Small intestine (tissue), 7 donors: ENCODE measurements around the gene MGST2. TPM values are rescaled to one million over a fixed set of nuclear protein-coding genes. Genes with fewer than 3 reads are reported as not detected.
"Not testable (repeated sequence)": the region's sequence is repeated elsewhere in the genome, so short reads cannot be mapped to it uniquely, and the experiment has no call there.

Experiments
- DNase-seq, 2 donors: peaks; one replicate each; pipeline versions ENCODE4 v3.0.0 to v3.0.0-alpha.2; 2013
- FAIRE-seq: peaks from 2 replicates; lab custom pipeline; 2012; peaks lifted over from hg19 to GRCh38; lab: Jason Lieb, UNC
- H3K27ac ChIP-seq, 3 donors: one replicate each; pipeline ENCODE4 v1.5.1; 2013; ENCODE audit warnings: low read length in 2 of 3, mild to moderate bottlenecking in 2 of 3, control low read depth in 1 of 3, inconsistent platforms in 1 of 3, low read depth in 1 of 3, moderate library complexity in 1 of 3
- H3K27me3 ChIP-seq, 3 donors: one replicate each; pipeline ENCODE4 v1.6.1; 2013; ENCODE audit warnings: low read length in 3 of 3, inconsistent platforms in 1 of 3; ENCODE audit not compliant: control insufficient read depth in 3 of 3, insufficient read depth in 3 of 3
- H3K36me3 ChIP-seq, 3 donors: one replicate each; pipeline ENCODE4 v1.6.1; 2013; ENCODE audit warnings: low read length in 3 of 3, inconsistent platforms in 1 of 3, low read depth in 1 of 3, mild to moderate bottlenecking in 1 of 3, moderate library complexity in 1 of 3; ENCODE audit not compliant: control insufficient read depth in 3 of 3, insufficient read depth in 2 of 3
- H3K4me1 ChIP-seq, 3 donors: one replicate each; pipeline ENCODE4 v1.6.1; 2013; ENCODE audit warnings: low read length in 2 of 3, inconsistent platforms in 1 of 3, low read depth in 1 of 3, mild to moderate bottlenecking in 1 of 3, moderate library complexity in 1 of 3; ENCODE audit not compliant: control insufficient read depth in 3 of 3, insufficient read depth in 2 of 3
- H3K4me3 ChIP-seq, 3 donors: one replicate each; pipeline ENCODE4 v1.5.1; 2013; ENCODE audit warnings: low read length in 3 of 3, control low read depth in 1 of 3, inconsistent platforms in 1 of 3, low read depth in 1 of 3, mild to moderate bottlenecking in 1 of 3, moderate library complexity in 1 of 3
- H3K9me3 ChIP-seq, 2 donors: one replicate each; pipeline ENCODE4 v1.6.1; 2013; ENCODE audit warnings: low read depth in 1 of 2, low read length in 1 of 2; ENCODE audit not compliant: control insufficient read depth in 2 of 2, insufficient read depth in 1 of 2
- WGBS, 3 donors: extraction: QIAGEN DNeasy Blood & Tissue Kit; methylation state at CpG; one replicate each; pipeline ENCODE4 v1.1.7; 2013; 5-methylcytosine and 5-hydroxymethylcytosine counted together
- polyA plus RNA-seq, 4 donors: library from polyadenylated mRNA; stranded (reverse) in 3 of 4; unstranded in 1 of 4; fragments of 200-250 nt in 3 of 4; fragments of 120-200 nt in 1 of 4; gene quantifications; one replicate each; pipeline versions ENCODE4 v1.2.1 to v1.2.3, GENCODE V29; 2013
- donor health status: healthy with polysubstance abuse.
- donor health status: control.
- donor health status: control.
- donor health status: Bipolar disorder and iron deficiency.
- donor health status: healthy.

MGST2 gene
- polyA plus RNA-seq, 4 donors: 120 to 225 (median 211) TPM

DNA sequence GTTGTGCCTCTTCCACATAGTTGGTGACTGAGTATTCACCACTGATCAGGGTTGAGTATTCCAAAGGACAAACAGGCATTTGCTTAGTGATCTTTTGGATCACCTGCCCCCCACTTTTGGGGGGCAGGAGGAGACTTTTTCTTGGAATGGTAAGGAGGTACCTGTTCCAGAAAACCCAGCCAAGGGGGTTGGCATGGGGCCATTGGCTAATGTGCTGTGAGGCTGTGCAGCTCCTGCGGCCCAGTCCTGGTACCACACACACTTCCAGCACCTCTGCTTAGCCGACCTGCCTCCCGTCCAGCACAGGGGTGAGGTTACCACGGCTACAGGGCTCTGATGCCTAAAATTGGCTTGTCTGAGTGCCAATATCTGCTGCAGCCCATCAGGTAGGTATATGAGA, 40.1 kb upstream of the MGST2 start:
- H3K36me3 ChIP-seq: no peaks in the 10 kb centered on the region
- 82 to 93% (median 87%) methylated on average over 4 of the region's 4 CpGs for WGBS, 3 donors
- DNase-seq: no peak
- no peaks in the 10 kb centered on the region for H3K9me3 ChIP-seq
- H3K27ac ChIP-seq: no peak overlapping the region
- H3K4me1 ChIP-seq: peaks cover 0 to 5% (median 0%) of the 10 kb centered on the region in 3 donors
- FAIRE-seq: no peak
- H3K27me3 ChIP-seq: no peaks in the 10 kb centered on the region
- H3K4me3 ChIP-seq: no peak overlapping the region

DNA sequence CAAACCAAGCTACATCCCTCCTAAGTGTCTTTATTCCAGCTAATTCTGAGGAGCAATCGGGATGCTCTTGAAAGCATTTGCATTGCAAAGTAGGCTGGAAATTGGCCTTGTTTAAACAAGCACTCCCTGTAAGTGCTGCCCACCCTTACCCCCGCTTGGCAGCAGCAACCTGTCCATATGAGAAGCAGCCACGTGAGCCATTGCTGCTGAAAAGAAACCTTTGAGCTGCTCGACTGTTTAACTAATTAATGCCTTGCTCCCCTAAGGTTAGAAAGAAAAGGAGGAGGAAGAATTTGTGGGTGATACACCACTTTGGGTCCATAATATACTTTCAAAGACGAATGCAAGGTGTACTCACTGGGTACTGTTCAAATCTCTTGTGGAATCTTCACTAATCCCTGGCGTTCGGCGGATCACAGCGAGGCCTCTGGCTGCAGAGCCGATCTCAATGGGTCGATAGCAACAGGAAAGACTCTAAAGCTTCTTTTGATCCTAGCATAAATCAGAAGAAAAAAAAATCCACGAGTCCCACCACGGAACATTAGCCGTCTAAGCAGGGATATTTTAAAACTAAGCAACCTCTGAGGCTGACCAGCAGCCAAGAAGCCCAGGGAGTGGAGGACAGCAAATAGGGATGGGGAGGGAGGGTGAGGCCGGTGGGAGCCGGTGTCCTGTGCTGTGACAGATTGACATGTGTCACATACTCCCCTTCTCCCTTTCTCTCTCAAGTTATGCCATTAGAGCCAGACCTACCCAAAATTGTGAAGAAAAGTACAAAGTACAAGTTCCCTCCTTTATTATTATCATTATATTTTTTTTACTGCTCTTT, 37.2 kb upstream of the MGST2 start:
- WGBS, 3 donors: 23 to 56% (median 43%) methylated on average over 16 of the region's 16 CpGs
- Histone ChIP-seq H3K27ac (no peak overlapping the region), H3K36me3 (no peaks in the 10 kb centered on the region), H3K27me3 (no peaks in the 10 kb centered on the region), H3K9me3 (no peaks in the 10 kb centered on the region), H3K4me1 (peaks cover 0 to 5% (median 0%) of the 10 kb centered on the region in 3 donors), H3K4me3 (no peak overlapping the region)
- DNase-seq: peak; percentile 27 to 75
- no peak for FAIRE-seq

DNA sequence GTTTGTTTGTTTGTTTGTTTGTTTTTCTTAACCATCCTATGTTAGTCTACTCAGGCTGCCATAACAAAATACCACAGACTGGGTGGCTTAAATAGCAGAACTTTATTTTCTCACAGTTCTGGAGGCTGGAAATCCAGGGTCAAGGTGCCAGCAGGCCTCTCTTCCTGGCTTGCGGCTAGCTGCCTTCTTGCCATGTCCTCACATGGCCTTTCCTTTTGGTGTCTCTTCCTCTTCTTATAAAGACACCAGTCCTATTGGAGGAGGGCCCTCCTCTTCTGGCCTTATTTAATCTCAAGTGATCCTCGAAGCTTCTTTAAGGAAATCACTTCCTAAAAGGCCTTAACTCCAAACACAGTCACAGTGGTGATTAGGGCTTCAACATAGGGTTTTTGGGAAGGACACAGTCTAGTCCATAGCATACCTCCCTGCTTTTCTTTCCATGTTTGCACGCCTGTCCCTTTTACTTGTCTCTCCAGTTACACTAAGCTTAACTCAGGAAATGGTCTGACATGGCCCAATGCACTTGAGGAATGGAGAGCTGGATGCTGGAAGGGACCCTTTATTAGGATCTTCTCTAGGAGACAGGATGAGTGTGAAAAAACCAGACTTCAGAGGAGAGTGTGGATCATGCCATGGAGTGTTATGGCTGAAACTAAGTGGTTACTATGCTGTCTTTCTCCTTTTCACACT, 36.0 kb upstream of the MGST2 start:
- Histone ChIP-seq H3K27me3 (no peaks in the 10 kb centered on the region), H3K4me1 (peaks cover 0 to 5% (median 0%) of the 10 kb centered on the region in 3 donors), H3K27ac (no peak overlapping the region), H3K36me3 (no peaks in the 10 kb centered on the region), H3K4me3 (no peak overlapping the region), H3K9me3 (no peaks in the 10 kb centered on the region)
- DNase-seq (no peak), FAIRE-seq (no peak)
- 69 to 90% (median 79%) methylated on average over 3 of the region's 3 CpGs for WGBS, 3 donors

GRCh38 chr4:139630126-139630495, 35.5 kb upstream of the MGST2 start:
- 97 to 98% (median 97%) methylated on average over 1 of the region's 1 CpG for WGBS, 3 donors
- no peak for DNase-seq
- Histone ChIP-seq H3K27me3 (no peaks in the 10 kb centered on the region), H3K27ac (no peak overlapping the region), H3K9me3 (no peaks in the 10 kb centered on the region), H3K4me1 (peaks cover 0 to 5% (median 0%) of the 10 kb centered on the region in 3 donors), H3K36me3 (no peaks in the 10 kb centered on the region), H3K4me3 (no peak overlapping the region)
- FAIRE-seq: no peak

DNA sequence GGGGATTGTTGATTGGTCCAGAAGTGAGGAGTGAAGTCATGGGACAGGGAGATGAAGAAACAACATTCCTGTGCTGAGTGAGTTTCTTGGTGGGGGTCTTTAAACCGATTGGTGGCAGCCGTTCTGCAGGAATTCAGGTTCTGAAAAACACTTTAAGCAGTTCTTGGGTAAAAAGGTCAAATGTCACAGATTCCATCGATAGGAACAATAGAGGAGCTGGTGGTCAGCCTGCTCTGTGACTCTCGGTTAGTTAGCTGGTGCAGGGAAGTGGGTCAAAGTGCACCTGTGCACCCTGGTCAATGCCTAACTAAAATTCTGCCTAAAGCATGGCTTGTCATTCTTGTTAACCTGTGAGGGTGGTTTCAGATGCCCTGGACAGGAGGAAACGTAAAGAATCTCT, 34.6 kb upstream of the MGST2 start:
- Histone ChIP-seq H3K36me3 (no peaks in the 10 kb centered on the region), H3K27ac (no peak overlapping the region), H3K9me3 (no peaks in the 10 kb centered on the region), H3K4me1 (peaks cover 0 to 5% (median 0%) of the 10 kb centered on the region in 3 donors), H3K27me3 (no peaks in the 10 kb centered on the region), H3K4me3 (no peak overlapping the region)
- WGBS, 3 donors: 72 to 76% (median 74%) methylated on average over 5 of the region's 5 CpGs
- DNase-seq (no peak), FAIRE-seq (no peak)

DNA sequence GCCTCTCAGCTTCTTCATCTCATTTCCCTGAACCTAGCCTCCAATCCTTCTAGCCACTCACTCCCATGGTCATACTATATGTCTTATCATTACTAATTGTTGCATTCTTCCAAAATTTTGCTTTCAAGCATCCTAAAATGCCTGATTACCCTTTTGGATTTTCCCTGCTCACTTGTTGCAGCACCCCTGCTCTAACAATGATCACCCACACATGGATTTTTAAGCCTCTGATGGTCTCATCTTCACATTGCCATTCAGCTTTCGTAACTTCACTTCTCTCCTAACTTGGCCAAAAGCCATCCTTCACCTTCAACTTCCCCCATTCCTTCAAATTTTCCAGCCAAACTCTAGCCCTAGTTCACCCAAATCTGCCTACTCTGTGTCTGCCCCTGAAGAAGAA, 33.8 kb upstream of the MGST2 start:
- H3K9me3 ChIP-seq: no peaks in the 10 kb centered on the region
- DNase-seq: no peak
- WGBS, 3 donors: 84 to 89% (median 86%) methylated on average over 1 of the region's 1 CpG
- H3K27ac ChIP-seq: no peak overlapping the region
- no peaks in the 10 kb centered on the region for H3K36me3 ChIP-seq
- H3K27me3 ChIP-seq: no peaks in the 10 kb centered on the region
- FAIRE-seq: no peak
- H3K4me3 ChIP-seq: no peak overlapping the region
- peaks cover 0 to 5% (median 0%) of the 10 kb centered on the region in 3 donors for H3K4me1 ChIP-seq

- not testable (repeated sequence) for H3K27me3 ChIP-seq, FAIRE-seq, H3K27ac ChIP-seq, H3K36me3 ChIP-seq, H3K4me1 ChIP-seq, H3K9me3 ChIP-seq, DNase-seq
- H3K4me3 ChIP-seq: peak overlapping the region in 1 of 3 donors; percentile 3
- WGBS, 3 donors: 68 to 83% (median 73%) methylated on average over 5 of the region's 5 CpGs
Measured at GRCh38 chr4:139632739-139633138, 32.9 kb upstream of the MGST2 start.

GRCh38 chr4:139633195-139633594, 32.4 kb upstream of the MGST2 start:
- no peak overlapping the region for H3K27ac ChIP-seq
- FAIRE-seq: no peak

More at GRCh38 chr4:139633195-139633594, 32.4 kb upstream of the MGST2 start:
- Histone ChIP-seq H3K4me1 (peaks cover 0 to 4% (median 0%) of the 10 kb centered on the region in 3 donors), H3K27me3 (no peaks in the 10 kb centered on the region), H3K9me3 (peaks cover 0 to under 1% of the 10 kb centered on the region in 2 donors), H3K36me3 (no peaks in the 10 kb centered on the region), H3K4me3 (peak overlapping the region in 1 of 3 donors; percentile 3)
- no peak for DNase-seq
- 80 to 82% (median 81%) methylated on average over 17 of the region's 17 CpGs for WGBS, 3 donors
